NCI-H748 treated with DMSO at 0.1 percent for 48 hours (cell line): ENCODE data around the gene ZSWIM6.
"Not testable (repeated sequence)": the region's sequence is repeated elsewhere in the genome, so short reads cannot be mapped to it uniquely, and the experiment has no call there.

Experiments
- DNase-seq: peaks from one replicate; lab custom pipeline; 2025; lab: John Stamatoyannopoulos, UW

ZSWIM6 gene

GRCh38 chr5:61363401-61364114 lies 31.5 kb downstream of the ZSWIM6 start:
- DNase-seq: no peak

GRCh38 chr5:61366497-61367240 lies 34.6 kb downstream of the ZSWIM6 start:
- DNase-seq: no peak

GRCh38 chr5:61370506-61370905 lies 38.4 kb downstream of the ZSWIM6 start:
- no peak for DNase-seq

GRCh38 chr5:61371474-61371873 lies 39.4 kb downstream of the ZSWIM6 start:
- peak; percentile 41 for DNase-seq

- no peak for DNase-seq
Observed at GRCh38 chr5:61379677-61380076, 47.6 kb downstream of the ZSWIM6 start.

- DNase-seq: no peak
Observed at GRCh38 chr5:61381968-61382367, 49.9 kb downstream of the ZSWIM6 start.

GRCh38 chr5:61385627-61386026 lies 53.6 kb downstream of the ZSWIM6 start:
- no peak for DNase-seq

GRCh38 chr5:61386045-61386800 lies 54.2 kb downstream of the ZSWIM6 start:
- no peak for DNase-seq

GRCh38 chr5:61389609-61390008 lies 57.6 kb downstream of the ZSWIM6 start:
- no peak for DNase-seq

GRCh38 chr5:61394078-61394704 lies 62.1 kb downstream of the ZSWIM6 start:
- DNase-seq: no peak

- DNase-seq: no peak
Observed at GRCh38 chr5:61394793-61395192, 62.7 kb downstream of the ZSWIM6 start.

GRCh38 chr5:61397238-61397637 lies 65.2 kb downstream of the ZSWIM6 start:
- DNase-seq: no peak

- DNase-seq: no peak
Observed at GRCh38 chr5:61397937-61398336, 65.9 kb downstream of the ZSWIM6 start.

GRCh38 chr5:61398440-61398839 lies 66.4 kb downstream of the ZSWIM6 start:
- no peak for DNase-seq

- DNase-seq: no peak
Observed at GRCh38 chr5:61399679-61400078, 67.6 kb downstream of the ZSWIM6 start.

GRCh38 chr5:61401726-61402125 lies 69.7 kb downstream of the ZSWIM6 start:
- no peak for DNase-seq

GRCh38 chr5:61402244-61402823 lies 70.3 kb downstream of the ZSWIM6 start:
- DNase-seq: no peak

GRCh38 chr5:61402970-61403900 lies 71.2 kb downstream of the ZSWIM6 start:
- no peak for DNase-seq

- DNase-seq: no peak
Observed at GRCh38 chr5:61405511-61406295, 73.6 kb downstream of the ZSWIM6 start.

GRCh38 chr5:61406497-61406896 lies 74.4 kb downstream of the ZSWIM6 start:
- DNase-seq: not testable (repeated sequence)
